CD14-positive monocyte (primary cell): ENCODE measurements around the gene CHADL. TPM values are rescaled to one million over a fixed set of nuclear protein-coding genes. Genes with fewer than 3 reads are reported as not detected.

Experiments
- DNase-seq, 3 donors: peaks; one replicate each; pipeline ENCODE4 v3.0.0-alpha.2; 2011 to 2022
- H2AFZ ChIP-seq: 2 replicates; pipeline ENCODE4 v1.6.0; 2012; ENCODE audit warnings: mild to moderate bottlenecking, low read depth, low read length, inconsistent platforms; ENCODE audit not compliant: insufficient read depth, poor library complexity, severe bottlenecking
- H3K27ac ChIP-seq, 2 donors: 1 replicate in 1 of 2; 2 replicates in 1 of 2; pipeline ENCODE4 v1.5.1; 2012 to 2013; ENCODE audit warnings: low read length in 2 of 2, control low read depth in 1 of 2, inconsistent platforms in 1 of 2, low read depth in 1 of 2, mild to moderate bottlenecking in 1 of 2
- H3K27me3 ChIP-seq, 2 donors: one replicate each; pipeline versions ENCODE4 v1.6.0 to v1.6.1; 2011 to 2013; ENCODE audit warnings: low read length in 2 of 2; ENCODE audit not compliant: control insufficient read depth in 2 of 2, insufficient read depth in 2 of 2
- H3K36me3 ChIP-seq, 2 donors: replicated peaks in 1 of 2; 1 replicate in 1 of 2; 2 replicates in 1 of 2; pipeline versions ENCODE4 v1.5.1 to v1.6.1; 2012 to 2013; ENCODE audit warnings: low read length in 2 of 2, control low read depth in 1 of 2, inconsistent platforms in 1 of 2, mild to moderate bottlenecking in 1 of 2; ENCODE audit not compliant: insufficient read depth in 2 of 2, control insufficient read depth in 1 of 2
- H3K4me1 ChIP-seq, 2 donors: 1 replicate in 1 of 2; 2 replicates in 1 of 2; pipeline versions ENCODE4 v1.5.1 to v1.6.1; 2012 to 2013; ENCODE audit warnings: low read length in 2 of 2, control low read depth in 1 of 2, inconsistent platforms in 1 of 2, mild to moderate bottlenecking in 1 of 2, moderate library complexity in 1 of 2; ENCODE audit not compliant: insufficient read depth in 2 of 2, control insufficient read depth in 1 of 2
- H3K4me2 ChIP-seq: replicated peaks from 2 replicates; pipeline ENCODE3; 2012; ENCODE audit warnings: low read length, moderate library complexity, mild to moderate bottlenecking; ENCODE audit not compliant: poor library complexity, severe bottlenecking; ENCODE audit errors: extremely low read depth
- H3K4me3 ChIP-seq, 3 experiments: fragments of 200-600 bp in 1 of 3; sonication (generic) in 1 of 3; replicated peaks in 1 of 3; 1 replicate in 2 of 3; 2 replicates in 1 of 3; pipeline ENCODE4 v1.5.1; 2011 to 2013; ENCODE audit warnings: low read length in 3 of 3, mild to moderate bottlenecking in 3 of 3, control low read depth in 2 of 3, low read depth in 2 of 3, inconsistent platforms in 1 of 3, moderate library complexity in 1 of 3
- H3K79me2 ChIP-seq: 2 replicates; pipeline ENCODE4 v1.6.0; 2012; ENCODE audit warnings: mild to moderate bottlenecking, control low read depth, inconsistent platforms, low read length, moderate library complexity; ENCODE audit not compliant: insufficient read depth
- H3K9ac ChIP-seq: 2 replicates; pipeline ENCODE4 v1.6.0; 2017; ENCODE audit warnings: low read length, mild to moderate bottlenecking; ENCODE audit not compliant: insufficient read depth, poor library complexity, severe bottlenecking
- H3K9me3 ChIP-seq, 2 donors: replicated peaks in 1 of 2; 1 replicate in 1 of 2; 2 replicates in 1 of 2; pipeline versions ENCODE4 v1.5.1 to v1.6.1; 2012 to 2013; ENCODE audit warnings: low read length in 2 of 2, control low read depth in 1 of 2; ENCODE audit not compliant: control insufficient read depth in 1 of 2, insufficient read depth in 1 of 2
- H4K20me1 ChIP-seq: 2 replicates; pipeline ENCODE4 v1.6.0; 2012; ENCODE audit warnings: mild to moderate bottlenecking, low read length, control low read depth, moderate library complexity; ENCODE audit not compliant: insufficient read depth
- H3K27ac Mint-ChIP-seq, 7 donors: one replicate each; pipeline ENCODE4 v1.8.0; 2020; ENCODE audit warnings: mild to moderate bottlenecking in 7 of 7, mixed read lengths in 7 of 7, moderate library complexity in 6 of 7, inconsistent platforms in 2 of 7
- H3K27me3 Mint-ChIP-seq, 3 donors: one replicate each; pipeline ENCODE4 v1.8.0; 2021 to 2022; ENCODE audit warnings: low read depth in 3 of 3, mild to moderate bottlenecking in 3 of 3, mixed read lengths in 3 of 3, moderate library complexity in 3 of 3, inconsistent platforms in 1 of 3
- H3K36me3 Mint-ChIP-seq, 2 donors: one replicate each; pipeline ENCODE4 v1.8.0; 2020; ENCODE audit warnings: mixed read lengths in 2 of 2, inconsistent platforms in 1 of 2, mild to moderate bottlenecking in 1 of 2
- H3K4me1 Mint-ChIP-seq: one replicate; pipeline ENCODE4 v1.8.0; 2020; ENCODE audit warnings: mild to moderate bottlenecking, mixed read lengths
- H3K4me3 Mint-ChIP-seq, 2 donors: one replicate each; pipeline ENCODE4 v1.8.0; 2020; ENCODE audit warnings: mild to moderate bottlenecking in 2 of 2, mixed read lengths in 2 of 2, moderate library complexity in 1 of 2
- H3K9me3 Mint-ChIP-seq, 7 donors: one replicate each; pipeline ENCODE4 v1.8.0; 2020 to 2022; ENCODE audit warnings: mixed read lengths in 7 of 7, mild to moderate bottlenecking in 6 of 7, moderate library complexity in 6 of 7, inconsistent platforms in 2 of 7
- WGBS: methylation state at CpG from one replicate; pipeline ENCODE4 v1.1.5; 2013; ENCODE audit warnings: missing lambda C conversion rate; ENCODE audit not compliant: insufficient coverage; 5-methylcytosine and 5-hydroxymethylcytosine counted together
- intact Hi-C, 2 donors: fragments of 100-400 bp; cut with micrococcal nuclease; formaldehyde crosslinking; loops; one replicate each; pipeline versions ENCODE4 v1.15.0 to v1.15.1; 2023
- polyA plus RNA-seq, 3 donors: library from polyadenylated mRNA; depleted of rRNA in 1 of 3; unstranded in 2 of 3; stranded (reverse) in 1 of 3; fragments of 300-500 nt in 2 of 3; fragments of >200 nt in 1 of 3; fragmentation: Illumina TruSeq in 2 of 3; gene quantifications; 1 replicate in 2 of 3; 2 replicates in 1 of 3; pipeline ENCODE4 v1.2.3, GENCODE V29; 2012 to 2021
- TF ChIP-seq, protein P1 (sequence below): fragments of 200-600 bp; IDR thresholded peaks from one replicate; pipeline ENCODE4 v1.8.0; 2022; ENCODE audit warnings: antibody characterized with exemption, mild to moderate bottlenecking

Gene CHADL
- polyA plus RNA-seq, 3 donors = 0.11 to 0.35 (median 0.27) TPM

DNA sequence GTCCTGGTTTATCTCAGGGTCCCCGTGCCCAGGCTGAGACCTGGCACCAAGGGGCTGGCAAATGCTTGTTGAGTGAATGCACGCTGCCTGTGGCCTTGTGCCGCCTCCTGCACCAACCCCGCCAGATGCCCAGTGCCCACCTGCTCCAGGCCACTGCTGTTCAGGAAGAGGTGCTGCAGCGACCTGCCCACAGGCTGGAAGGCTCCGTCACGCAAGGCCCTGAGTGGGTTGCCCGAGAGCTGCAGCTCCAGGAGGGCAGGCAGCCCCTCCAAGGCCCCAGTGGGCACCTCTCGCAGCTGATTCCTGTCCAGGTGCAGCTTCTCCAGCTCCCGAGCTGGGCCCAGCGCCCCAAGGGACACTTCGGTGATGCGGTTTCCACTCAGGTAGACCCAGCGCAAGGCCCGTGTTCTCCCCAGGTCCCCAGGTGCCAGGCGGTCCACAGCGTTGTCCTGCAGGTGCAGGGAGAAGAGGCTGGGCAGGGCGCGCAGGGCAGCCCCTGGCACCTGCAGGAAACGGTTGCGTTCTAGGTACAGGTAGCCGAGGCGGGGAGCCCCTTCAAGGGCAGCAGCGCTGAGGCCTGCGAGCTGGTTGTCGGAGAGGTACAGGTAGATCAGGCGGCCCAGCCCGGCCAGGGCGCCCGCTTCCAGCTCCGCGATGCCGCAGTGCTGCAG is 3.6 kb downstream of the CHADL start:
- Mint-ChIP-seq H3K27ac (no peak overlapping the region), H3K27me3 (peaks cover 2 to 10% (median 6%) of the 10 kb centered on the region in 3 donors), H3K4me3 (peak overlapping the region; percentile 69 to 75), H3K4me1 (peaks cover 3% of the 10 kb centered on the region), H3K36me3 (no peaks in the 10 kb centered on the region), H3K9me3 (peaks cover 0 to 3% (median 0%) of the 10 kb centered on the region in 7 donors)
- peak overlapping the region; percentile 84 for H2AFZ ChIP-seq
- TF ChIP-seq, protein P1, sequence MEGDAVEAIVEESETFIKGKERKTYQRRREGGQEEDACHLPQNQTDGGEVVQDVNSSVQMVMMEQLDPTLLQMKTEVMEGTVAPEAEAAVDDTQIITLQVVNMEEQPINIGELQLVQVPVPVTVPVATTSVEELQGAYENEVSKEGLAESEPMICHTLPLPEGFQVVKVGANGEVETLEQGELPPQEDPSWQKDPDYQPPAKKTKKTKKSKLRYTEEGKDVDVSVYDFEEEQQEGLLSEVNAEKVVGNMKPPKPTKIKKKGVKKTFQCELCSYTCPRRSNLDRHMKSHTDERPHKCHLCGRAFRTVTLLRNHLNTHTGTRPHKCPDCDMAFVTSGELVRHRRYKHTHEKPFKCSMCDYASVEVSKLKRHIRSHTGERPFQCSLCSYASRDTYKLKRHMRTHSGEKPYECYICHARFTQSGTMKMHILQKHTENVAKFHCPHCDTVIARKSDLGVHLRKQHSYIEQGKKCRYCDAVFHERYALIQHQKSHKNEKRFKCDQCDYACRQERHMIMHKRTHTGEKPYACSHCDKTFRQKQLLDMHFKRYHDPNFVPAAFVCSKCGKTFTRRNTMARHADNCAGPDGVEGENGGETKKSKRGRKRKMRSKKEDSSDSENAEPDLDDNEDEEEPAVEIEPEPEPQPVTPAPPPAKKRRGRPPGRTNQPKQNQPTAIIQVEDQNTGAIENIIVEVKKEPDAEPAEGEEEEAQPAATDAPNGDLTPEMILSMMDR = peak; percentile 80
- H3K27ac ChIP-seq = no peak overlapping the region
- no peak for DNase-seq
- H3K36me3 ChIP-seq = no peaks in the 10 kb centered on the region
- H4K20me1 ChIP-seq = no peaks in the 10 kb centered on the region
- peak overlapping the region; percentile 78 for H3K4me2 ChIP-seq
- no peak overlapping the region for H3K9ac ChIP-seq
- peak overlapping the region; percentile 9 to 67 (median 13) for H3K4me3 ChIP-seq
- H3K4me1 ChIP-seq = peaks cover 6 to 14% of the 10 kb centered on the region in 2 donors
- H3K9me3 ChIP-seq = no peaks in the 10 kb centered on the region
- no peaks in the 10 kb centered on the region for H3K79me2 ChIP-seq
- intact Hi-C loops = loop anchor here in 1 of 2 donors (10.0 kb wide), 1 partner anchor 312 kb away; no protein-coding TSS in a partner anchor
- no peaks in the 10 kb centered on the region for H3K27me3 ChIP-seq
- WGBS = 44% methylated on average over 33 of the region's 33 CpGs

DNA sequence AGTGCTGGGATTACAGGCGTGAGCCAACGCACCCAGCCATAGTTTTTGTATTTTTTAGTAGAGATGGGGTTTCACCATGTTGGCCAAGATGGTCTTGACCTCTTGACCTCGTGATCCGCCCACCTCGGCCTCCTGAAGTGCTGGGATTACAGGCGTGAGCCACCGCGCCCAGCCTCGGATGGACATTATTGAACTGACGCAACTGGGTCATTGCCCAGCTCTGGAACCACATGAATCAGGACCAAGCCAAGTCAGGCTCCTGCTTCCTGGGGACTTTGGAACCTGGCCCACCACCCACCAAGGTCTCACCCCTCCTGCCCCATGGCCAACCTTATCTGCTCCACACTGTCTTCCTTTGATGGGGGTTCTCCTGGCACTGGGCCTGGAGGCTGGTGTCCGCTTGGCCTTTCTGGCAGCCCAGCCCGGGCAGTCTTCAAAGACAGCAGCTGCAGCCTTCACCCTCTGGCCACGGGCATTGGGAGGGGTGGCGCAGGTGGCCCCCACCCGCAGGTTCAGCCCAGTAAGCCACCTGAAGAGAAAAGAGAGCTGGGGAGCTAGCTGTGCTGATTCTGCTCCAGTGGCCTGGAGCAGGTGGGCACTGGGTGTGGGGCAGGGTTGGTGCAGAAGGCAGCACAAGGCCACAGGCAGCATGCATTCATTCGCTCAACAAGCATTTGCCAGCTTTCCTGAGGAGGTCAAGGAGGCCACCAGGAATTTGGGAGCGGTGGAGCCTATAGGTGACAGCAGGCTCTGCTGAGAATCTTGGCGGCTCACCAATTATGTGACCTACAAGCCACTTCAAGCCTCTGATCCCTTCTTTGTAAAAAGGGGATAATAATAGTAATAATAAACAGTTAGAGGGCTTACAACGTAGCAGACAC is 5.7 kb downstream of the CHADL start:
- Mint-ChIP-seq H3K27me3 (peaks cover 2 to 10% (median 4%) of the 10 kb centered on the region in 3 donors), H3K4me1 (peaks cover 3% of the 10 kb centered on the region), H3K36me3 (peaks cover 11 to 12% of the 10 kb centered on the region in 2 donors), H3K9me3 (no peaks in the 10 kb centered on the region), H3K4me3 (no peak overlapping the region), H3K27ac (no peak overlapping the region)
- no peak overlapping the region for H3K4me2 ChIP-seq
- H3K27me3 ChIP-seq = no peaks in the 10 kb centered on the region
- H3K9ac ChIP-seq = no peak overlapping the region
- intact Hi-C loops = loop anchor here in 1 of 2 donors (10.0 kb wide), 1 partner anchor 310 kb away; no protein-coding TSS in a partner anchor
- no peaks in the 10 kb centered on the region for H4K20me1 ChIP-seq
- no peak for DNase-seq
- TF ChIP-seq, protein P1 = no peak
- H2AFZ ChIP-seq = no peak overlapping the region
- peaks cover 6 to 14% of the 10 kb centered on the region in 2 donors for H3K4me1 ChIP-seq
- H3K27ac ChIP-seq = no peak overlapping the region
- H3K36me3 ChIP-seq = peaks cover 5 to 13% of the 10 kb centered on the region in 2 donors
- 92% methylated on average over 15 of the region's 19 CpGs for WGBS
- no peak overlapping the region for H3K4me3 ChIP-seq
- no peaks in the 10 kb centered on the region for H3K79me2 ChIP-seq
- no peaks in the 10 kb centered on the region for H3K9me3 ChIP-seq
